HG03196 (cell line): Measurements from ENCODE around the gene IFT122.

Experiments
- ATAC-seq: cut with Tn5 transposase; IDR thresholded peaks from one replicate; pipeline ENCODE4 v1.9.1; 2021; ENCODE audit not compliant: unreplicated experiment

Gene IFT122

GRCh38 chr3:129439226-129439816, 703 bp upstream of the IFT122 start:
- ATAC-seq = peak; percentile 20

GRCh38 chr3:129440618-129441190, 680 bp downstream of the IFT122 start:
- no peak for ATAC-seq

DNA sequence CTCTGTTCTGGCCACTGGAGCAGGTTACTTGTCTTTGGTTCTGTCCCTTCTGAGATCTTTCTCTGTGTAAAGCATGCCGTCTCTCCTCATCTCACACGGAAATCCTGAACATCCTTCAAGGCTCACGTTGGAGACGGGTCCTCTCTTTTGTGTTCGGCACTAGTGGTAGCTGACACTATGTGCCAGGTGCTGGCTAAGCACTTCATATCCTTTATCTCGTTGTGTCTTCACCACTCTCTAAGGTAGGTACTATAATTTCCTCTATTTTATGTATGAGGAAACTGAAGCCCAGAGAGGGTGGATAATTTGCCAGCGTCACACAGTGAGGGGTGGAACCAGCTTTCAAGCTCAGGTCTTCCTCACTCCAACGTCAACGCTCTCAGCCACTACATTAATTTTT, 1.2 kb downstream of the IFT122 start:
- no peak for ATAC-seq

- ATAC-seq = no peak
These were observed 1.8 kb downstream of the IFT122 start for GRCh38 chr3:129441782-129442181.

GRCh38 chr3:129442486-129442885, 2.5 kb downstream of the IFT122 start:
- no peak for ATAC-seq

- ATAC-seq = no peak
These were observed 2.9 kb downstream of the IFT122 start for GRCh38 chr3:129442947-129443346.

DNA sequence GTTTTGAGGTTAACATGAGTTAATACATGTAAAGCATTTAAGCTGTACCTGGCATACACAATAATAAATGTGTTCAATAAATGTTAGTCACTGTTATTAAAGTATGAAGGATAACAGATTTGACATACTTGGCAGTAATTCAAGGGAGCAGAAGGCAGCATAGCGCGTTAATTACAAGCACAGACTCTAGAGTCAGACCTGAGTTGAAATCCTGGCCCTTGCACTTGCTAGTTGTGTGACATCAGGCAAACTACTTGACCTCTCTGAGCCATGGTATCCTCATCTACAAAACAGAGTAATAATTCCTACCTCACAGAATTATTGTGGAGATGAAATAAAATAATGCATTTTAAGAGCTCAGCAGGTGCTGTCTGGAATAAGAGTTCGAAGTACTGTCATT, 5.4 kb downstream of the IFT122 start:
- ATAC-seq = no peak

DNA sequence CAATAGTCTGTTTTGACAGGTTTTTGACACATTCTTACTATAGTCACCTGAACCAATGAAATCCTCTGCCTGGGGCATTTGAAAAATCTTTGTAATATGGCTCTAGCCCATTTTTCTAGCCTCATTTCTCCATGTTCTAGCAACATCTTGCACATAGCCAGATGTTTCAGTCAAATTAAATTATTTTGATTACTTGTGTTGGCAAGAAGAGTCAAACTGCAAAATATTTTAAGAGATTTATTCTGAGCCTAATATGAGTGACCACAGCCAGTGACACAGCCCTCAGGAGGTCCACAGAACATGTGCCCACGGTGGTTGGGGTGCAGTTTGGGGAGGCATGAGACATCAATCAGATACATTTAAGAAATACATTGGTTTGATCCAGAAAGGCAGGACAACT, 6.9 kb downstream of the IFT122 start:
- ATAC-seq = no peak

- no peak for ATAC-seq
These were observed 8.3 kb downstream of the IFT122 start for GRCh38 chr3:129448186-129448895.

- ATAC-seq = no peak
These were observed 9.5 kb downstream of the IFT122 start for GRCh38 chr3:129449279-129450115.

DNA sequence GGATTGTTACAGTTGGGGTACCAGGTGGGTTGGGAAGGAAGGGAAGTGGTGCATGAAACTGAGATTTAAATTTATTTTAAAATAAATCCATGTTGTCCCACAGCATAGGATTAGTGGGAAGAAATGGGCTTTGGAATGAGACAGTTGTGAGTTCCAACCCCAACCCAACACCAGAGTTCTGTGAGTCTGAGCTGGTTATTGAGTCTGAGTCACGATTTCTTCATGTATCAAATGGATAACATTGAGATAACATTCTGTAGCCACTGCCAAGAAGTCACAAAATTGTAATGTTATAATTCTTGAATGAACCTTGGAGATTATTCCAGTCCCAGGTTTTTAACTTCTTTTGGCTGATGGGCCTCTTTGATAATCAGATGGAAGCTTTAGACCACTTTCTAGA, 13.7 kb downstream of the IFT122 start:
- no peak for ATAC-seq

- ATAC-seq = no peak
These were observed 20.1 kb downstream of the IFT122 start for GRCh38 chr3:129460155-129460554.

DNA sequence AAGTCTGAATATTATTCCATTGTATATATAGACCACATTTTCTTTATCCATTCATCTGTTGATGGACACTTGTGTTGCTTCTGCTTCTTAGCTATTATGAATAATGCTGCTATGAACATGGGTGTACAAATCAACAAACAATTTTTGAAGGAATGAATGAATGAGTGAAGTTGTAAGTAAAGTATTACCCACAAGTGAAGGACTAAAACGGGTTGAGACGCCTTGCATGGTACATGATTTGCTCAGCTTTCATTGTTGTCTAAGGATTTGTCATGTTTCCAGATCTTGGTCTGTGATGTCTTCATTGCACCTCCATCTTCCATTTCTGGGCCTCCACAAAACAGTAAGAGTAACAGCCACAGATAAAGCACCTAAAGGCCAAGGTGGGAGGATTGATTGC, 20.5 kb downstream of the IFT122 start:
- ATAC-seq = no peak

DNA sequence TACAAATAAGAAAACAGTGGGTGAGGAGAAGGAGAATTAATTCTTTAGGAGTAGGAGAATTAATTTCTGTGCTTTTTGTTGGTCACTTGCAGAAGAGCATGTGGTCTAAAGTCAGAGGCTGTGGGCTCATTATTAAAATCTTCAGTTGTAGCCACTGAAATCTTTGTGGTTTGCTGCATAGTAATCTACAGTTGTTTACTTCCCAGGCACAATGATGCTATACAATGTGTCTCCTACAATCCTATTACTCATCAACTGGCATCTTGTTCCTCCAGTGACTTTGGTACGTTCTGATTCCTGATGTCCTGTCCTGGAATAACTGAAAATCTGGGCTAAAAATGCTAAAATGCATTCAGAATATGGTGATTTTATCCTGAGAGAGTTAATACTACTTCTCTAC, 21.0 kb downstream of the IFT122 start:
- ATAC-seq = no peak

GRCh38 chr3:129461461-129462146, 21.6 kb downstream of the IFT122 start:
- no peak for ATAC-seq

DNA sequence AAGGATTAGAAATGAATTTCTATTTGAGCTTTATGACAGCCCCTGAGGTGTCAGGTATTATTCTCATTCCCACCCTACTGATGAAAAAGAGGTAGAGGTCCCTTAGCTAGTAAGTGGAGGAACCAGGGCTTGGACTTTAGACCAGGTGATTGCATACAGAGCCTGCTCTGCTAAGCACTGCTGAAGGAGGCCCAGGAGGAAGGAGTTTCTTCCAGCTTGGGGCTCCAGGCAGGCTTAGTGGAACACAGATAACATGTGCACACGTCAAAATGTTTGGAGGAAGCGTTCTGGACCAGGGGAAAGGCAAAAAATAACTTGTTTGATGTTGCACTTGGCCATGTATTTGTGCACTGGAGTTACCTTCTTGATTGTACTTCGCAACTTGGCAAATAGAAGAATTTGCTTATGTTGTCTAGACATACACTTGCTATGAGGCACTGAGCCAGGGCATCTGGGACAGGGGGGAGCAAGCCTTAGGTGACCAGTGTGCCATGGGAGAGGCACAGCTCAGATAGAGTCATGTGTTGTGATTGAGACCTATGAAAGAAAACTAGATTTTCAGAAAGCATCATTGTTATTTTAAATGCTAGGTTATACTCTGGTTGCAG, 22.4 kb downstream of the IFT122 start:
- no peak for ATAC-seq

- no peak for ATAC-seq
These were observed 23.1 kb downstream of the IFT122 start for GRCh38 chr3:129463094-129463493.

GRCh38 chr3:129463716-129464115, 23.7 kb downstream of the IFT122 start:
- ATAC-seq = no peak

DNA sequence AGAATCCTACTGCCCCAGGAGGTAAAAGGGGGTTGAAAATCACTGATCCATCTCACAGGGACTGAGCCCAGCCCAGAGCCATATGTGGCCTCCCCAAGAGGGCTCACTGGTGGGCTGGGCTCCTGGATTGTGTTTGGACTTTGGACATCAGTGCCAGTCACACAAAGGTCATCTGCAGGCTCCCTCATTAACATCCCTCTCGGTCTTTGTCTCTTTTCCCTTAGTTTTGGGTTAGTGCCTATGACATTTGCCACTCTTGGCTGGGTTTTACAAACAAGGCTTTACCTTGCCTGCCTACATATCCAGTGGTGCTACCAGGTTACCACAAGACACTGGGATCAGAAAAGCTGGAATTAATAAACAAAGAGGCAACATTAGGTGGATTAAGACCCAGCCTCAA, 27.9 kb downstream of the IFT122 start:
- ATAC-seq = no peak

DNA sequence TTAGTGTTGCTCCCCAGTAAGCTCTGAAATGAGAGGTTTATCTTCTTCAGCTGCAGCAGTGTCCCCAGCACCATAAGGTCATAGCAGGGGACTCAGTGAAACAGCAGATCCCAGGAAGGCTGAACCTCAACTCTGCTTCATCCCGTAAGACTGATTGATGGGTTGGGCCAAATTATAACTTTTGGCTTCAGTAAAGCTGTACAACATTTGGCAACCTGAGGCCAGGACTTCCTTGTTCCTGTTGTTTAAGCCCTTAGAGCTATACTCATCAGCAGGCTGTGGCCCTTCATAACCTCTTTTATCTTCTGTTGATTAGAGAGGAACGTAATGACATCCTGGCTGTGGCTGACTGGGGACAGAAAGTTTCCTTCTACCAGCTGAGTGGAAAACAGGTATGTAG, 29.0 kb downstream of the IFT122 start:
- ATAC-seq = no peak

DNA sequence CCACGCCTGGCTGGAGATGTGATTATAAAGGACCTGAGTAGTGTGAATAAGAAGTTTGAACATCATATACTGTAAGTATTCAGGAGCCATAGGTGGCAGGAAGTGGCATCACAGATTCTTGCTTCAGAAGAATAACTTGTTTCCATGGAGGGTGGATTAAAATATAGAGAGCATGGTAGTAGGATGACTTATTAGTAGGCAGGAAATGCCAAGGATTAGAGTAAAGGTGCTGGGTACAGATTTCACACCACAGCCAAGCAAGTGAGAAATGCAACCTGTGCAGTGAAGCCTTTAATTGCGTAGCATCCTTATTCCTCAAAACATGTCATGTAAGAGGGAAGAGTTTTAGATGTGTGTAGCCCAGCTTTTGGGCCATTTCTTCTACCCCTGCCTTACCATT, 30.8 kb downstream of the IFT122 start:
- ATAC-seq = no peak
